Skeletal muscle satellite cell (primary cell): ENCODE measurements around the gene HCLS1. TPM values are rescaled to one million over a fixed set of nuclear protein-coding genes. Genes with fewer than 3 reads are reported as not detected.
"Not testable (repeated sequence)": the region's sequence is repeated elsewhere in the genome, so short reads cannot be mapped to it uniquely, and the experiment has no call there.

Experiments
- H3K27me3 ChIP-seq: 2 replicates; pipeline ENCODE4 v1.7.0; 2013; ENCODE audit warnings: low read length; ENCODE audit not compliant: control insufficient read depth, insufficient read depth
- H3K36me3 ChIP-seq: 2 replicates; pipeline ENCODE4 v1.7.0; 2013; ENCODE audit warnings: mild to moderate bottlenecking, control low read depth, low read length; ENCODE audit not compliant: insufficient read depth
- H3K4me1 ChIP-seq: 2 replicates; pipeline ENCODE4 v1.7.0; 2013; ENCODE audit warnings: low read length; ENCODE audit not compliant: control insufficient read depth, insufficient read depth
- H3K4me2 ChIP-seq: 2 replicates; pipeline ENCODE4 v1.7.0; 2013; ENCODE audit warnings: mild to moderate bottlenecking, low read length
- H3K4me3 ChIP-seq: 2 replicates; pipeline ENCODE4 v1.7.0; 2013; ENCODE audit warnings: low read length
- H3K9ac ChIP-seq: 2 replicates; pipeline ENCODE4 v1.7.0; 2013; ENCODE audit warnings: mild to moderate bottlenecking, low read depth, low read length, moderate library complexity
- H3K9me3 ChIP-seq: replicated peaks from 2 replicates; pipeline ENCODE4 v1.7.0; 2013; ENCODE audit warnings: mild to moderate bottlenecking, control low read depth, low read length
- total RNA-seq: library from RNA; depleted of rRNA; stranded (reverse); fragments of >200 nt; gene quantifications from 2 replicates; pipeline ENCODE4 v1.2.3, GENCODE V29; 2012; rRNA removed

HCLS1 gene
- 2.0 and 4.3 TPM in 2 replicates for total RNA-seq

DNA sequence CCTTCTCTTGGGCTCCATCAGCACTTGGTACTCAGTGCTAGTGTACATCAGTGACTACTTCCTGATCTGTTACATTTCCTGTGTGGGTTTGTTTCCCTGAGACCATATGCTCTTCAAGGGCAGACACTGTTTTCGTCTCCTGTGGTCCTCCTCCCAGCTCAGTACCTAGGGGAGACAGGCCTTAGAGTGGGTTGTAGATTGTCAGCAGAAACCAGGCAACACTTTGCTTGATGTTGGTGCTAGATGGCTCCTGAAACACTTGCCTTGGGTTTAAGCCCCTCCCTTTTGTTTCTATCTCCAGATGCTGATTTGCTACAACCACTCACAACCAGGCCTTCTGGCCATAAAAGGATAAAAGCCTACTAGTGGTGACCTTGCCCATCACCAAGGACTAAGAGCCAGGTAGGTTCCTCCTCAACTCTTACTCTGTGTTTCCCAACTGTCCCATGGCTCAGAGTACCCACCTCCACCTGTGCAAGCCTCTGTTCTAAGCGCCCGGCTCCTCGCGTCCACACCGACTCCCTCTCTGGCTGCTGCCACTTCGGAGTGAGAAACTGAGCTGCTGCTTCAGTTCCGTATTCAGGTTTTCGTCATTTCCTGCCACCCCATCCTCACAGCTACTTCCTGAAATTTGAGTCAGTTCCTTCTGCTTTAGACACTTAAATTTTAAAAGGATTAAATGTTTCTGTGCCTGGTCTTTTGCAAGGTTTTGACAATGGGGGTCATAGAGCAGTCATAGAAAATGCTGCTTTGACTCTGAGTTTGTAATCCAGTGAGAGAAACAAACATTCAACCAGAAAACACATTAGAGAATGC, at the start of gene HCLS1:
Gene HCLS1 (minus strand): TSS at position 548 of the 816 bp plus-strand sequence. CDS start 2,556 bp downstream, outside the sequence.
- H3K4me1 ChIP-seq: no peaks in the 10 kb centered on the region
- H3K4me3 ChIP-seq: no peak within 1 kb of the TSS
- no peaks in the 10 kb centered on the region for H3K27me3 ChIP-seq
- no peak within 1 kb of the TSS for H3K4me2 ChIP-seq
- H3K9ac ChIP-seq: no peak within 1 kb of the TSS
- peaks cover 39% of the 10 kb centered on the region for H3K36me3 ChIP-seq
- H3K9me3 ChIP-seq: no peaks in the 10 kb centered on the region

- Histone ChIP-seq H3K9ac (no peak overlapping the region), H3K27me3 (no peaks in the 10 kb centered on the region), H3K4me1 (no peaks in the 10 kb centered on the region), H3K9me3 (no peaks in the 10 kb centered on the region), H3K4me2 (no peak overlapping the region), H3K4me3 (no peak overlapping the region), H3K36me3 (peaks cover 27% of the 10 kb centered on the region)
Measured at GRCh38 chr3:121710347-121710746, 49.6 kb upstream of the HCLS1 start.

- H3K4me2 ChIP-seq: no peak overlapping the region
- H3K9ac ChIP-seq: no peak overlapping the region
- H3K36me3 ChIP-seq: peaks cover 10% of the 10 kb centered on the region
- H3K9me3 ChIP-seq: no peaks in the 10 kb centered on the region
- H3K4me3 ChIP-seq: no peak overlapping the region
- no peaks in the 10 kb centered on the region for H3K27me3 ChIP-seq
- H3K4me1 ChIP-seq: no peaks in the 10 kb centered on the region
Measured at GRCh38 chr3:121707531-121708273, 47.0 kb upstream of the HCLS1 start.

- Histone ChIP-seq H3K4me1 (no peaks in the 10 kb centered on the region), H3K9ac (no peak overlapping the region), H3K4me3 (no peak overlapping the region), H3K4me2 (no peak overlapping the region), H3K36me3 (peaks cover 25% of the 10 kb centered on the region), H3K9me3 (no peaks in the 10 kb centered on the region), H3K27me3 (no peaks in the 10 kb centered on the region)
Measured at GRCh38 chr3:121705541-121705940, 44.8 kb upstream of the HCLS1 start.

DNA sequence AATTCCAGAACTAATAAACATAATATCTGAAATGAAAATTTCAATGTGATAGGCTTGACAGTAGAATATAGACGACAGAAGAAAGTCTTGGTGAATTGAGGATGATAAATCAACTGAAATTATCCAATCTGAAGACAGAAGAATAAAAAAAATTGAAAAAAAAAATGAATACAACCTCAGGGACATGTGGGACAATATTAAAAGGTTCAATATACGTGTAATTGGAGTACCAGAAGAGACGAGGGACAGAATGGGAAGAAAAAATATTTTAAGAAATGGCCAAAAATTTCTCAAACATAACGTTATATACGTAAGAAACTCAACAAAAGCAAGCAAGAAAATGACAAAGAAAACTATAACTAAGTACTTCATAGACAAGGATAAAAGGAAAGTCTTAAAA, 43.3 kb upstream of the HCLS1 start:
- Histone ChIP-seq H3K4me1 (no peaks in the 10 kb centered on the region), H3K9me3 (no peaks in the 10 kb centered on the region), H3K9ac (no peak overlapping the region), H3K4me3 (no peak overlapping the region), H3K36me3 (peaks cover 28% of the 10 kb centered on the region), H3K4me2 (no peak overlapping the region), H3K27me3 (no peaks in the 10 kb centered on the region)

DNA sequence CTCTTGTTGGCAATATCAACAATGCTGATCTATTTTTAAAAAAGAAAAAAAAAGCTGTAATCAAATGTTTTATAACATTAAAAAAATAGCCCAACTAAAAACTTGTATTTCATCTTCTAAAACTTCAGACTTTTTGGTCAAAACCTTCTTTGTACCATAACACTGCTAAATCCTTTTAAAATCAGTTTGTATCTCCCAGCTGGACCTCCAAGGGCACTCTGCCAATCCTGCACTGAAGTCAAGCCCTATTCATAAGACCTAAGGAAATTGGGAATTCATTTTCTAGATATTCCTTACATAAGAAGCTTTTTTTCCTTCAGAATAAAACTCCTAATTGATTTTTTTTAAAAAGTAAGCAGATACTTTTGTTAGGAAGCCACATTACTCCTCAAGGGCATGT, 38.2 kb upstream of the HCLS1 start:
- no peaks in the 10 kb centered on the region for H3K4me1 ChIP-seq
- H3K4me3 ChIP-seq: no peak overlapping the region
- H3K36me3 ChIP-seq: peaks cover 63% of the 10 kb centered on the region
- H3K9me3 ChIP-seq: no peaks in the 10 kb centered on the region
- H3K9ac ChIP-seq: no peak overlapping the region
- no peak overlapping the region for H3K4me2 ChIP-seq
- H3K27me3 ChIP-seq: no peaks in the 10 kb centered on the region

DNA sequence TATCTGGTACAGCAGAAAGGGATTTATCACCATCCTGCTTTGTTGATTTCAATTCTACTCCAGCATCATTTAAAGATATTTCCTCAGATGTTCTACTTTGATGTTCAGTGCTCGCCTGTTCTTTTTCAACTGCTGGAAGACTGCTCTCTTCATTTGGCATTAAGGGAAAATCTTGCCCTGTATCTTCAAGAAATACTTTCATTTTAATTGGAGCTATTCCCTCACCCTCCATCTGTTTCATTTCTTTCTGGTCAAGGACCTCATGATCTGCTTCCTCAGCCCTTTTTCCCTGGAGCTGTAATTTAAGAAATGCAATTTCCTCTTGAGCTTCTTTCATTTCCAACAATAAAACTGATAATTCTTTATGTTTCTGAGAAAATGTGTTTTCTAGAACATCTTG, 37.8 kb upstream of the HCLS1 start:
- H3K36me3 ChIP-seq: peaks cover 66% of the 10 kb centered on the region
- H3K9ac ChIP-seq: no peak overlapping the region
- no peaks in the 10 kb centered on the region for H3K4me1 ChIP-seq
- no peaks in the 10 kb centered on the region for H3K27me3 ChIP-seq
- H3K4me2 ChIP-seq: no peak overlapping the region
- H3K9me3 ChIP-seq: no peaks in the 10 kb centered on the region
- H3K4me3 ChIP-seq: no peak overlapping the region

DNA sequence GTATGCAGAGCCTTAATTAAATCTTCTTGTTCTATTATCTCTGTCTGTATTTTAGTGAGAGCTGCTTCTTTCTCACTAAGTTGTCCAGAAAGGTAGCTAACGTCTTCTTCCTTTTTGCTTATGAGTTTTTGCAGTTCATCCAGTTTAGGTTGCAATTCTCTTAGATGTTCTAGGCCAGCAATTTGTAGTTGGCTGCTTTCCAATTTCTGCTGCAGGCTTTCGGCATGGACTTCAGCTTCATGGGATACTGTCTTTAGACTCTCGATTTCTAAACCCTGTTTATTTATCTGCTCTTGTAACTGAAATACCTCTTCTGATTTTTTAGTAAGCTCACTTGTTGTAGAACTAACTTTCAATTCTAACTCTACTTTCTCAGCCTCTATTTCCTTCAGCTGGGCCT, 35.5 kb upstream of the HCLS1 start:
- peaks cover 72% of the 10 kb centered on the region for H3K36me3 ChIP-seq

GRCh38 chr3:121692010-121692699, 31.5 kb upstream of the HCLS1 start:
- Histone ChIP-seq H3K36me3 (peaks cover 58% of the 10 kb centered on the region), H3K4me2 (no peak overlapping the region), H3K9ac (no peak overlapping the region), H3K4me3 (no peak overlapping the region), H3K27me3 (no peaks in the 10 kb centered on the region), H3K9me3 (no peaks in the 10 kb centered on the region), H3K4me1 (no peaks in the 10 kb centered on the region)

More for the DNA sequence above, 35.5 kb upstream of the HCLS1 start:
- H3K4me2 ChIP-seq: no peak overlapping the region
- H3K4me3 ChIP-seq: no peak overlapping the region
- H3K9me3 ChIP-seq: no peaks in the 10 kb centered on the region
- H3K27me3 ChIP-seq: no peaks in the 10 kb centered on the region
- no peak overlapping the region for H3K9ac ChIP-seq
- H3K4me1 ChIP-seq: no peaks in the 10 kb centered on the region

GRCh38 chr3:121690777-121691405, 30.2 kb upstream of the HCLS1 start:
- H3K4me3 ChIP-seq: no peak overlapping the region
- no peaks in the 10 kb centered on the region for H3K4me1 ChIP-seq
- H3K9ac ChIP-seq: no peak overlapping the region
- peaks cover 46% of the 10 kb centered on the region for H3K36me3 ChIP-seq
- no peaks in the 10 kb centered on the region for H3K27me3 ChIP-seq
- no peak overlapping the region for H3K4me2 ChIP-seq
- no peaks in the 10 kb centered on the region for H3K9me3 ChIP-seq

DNA sequence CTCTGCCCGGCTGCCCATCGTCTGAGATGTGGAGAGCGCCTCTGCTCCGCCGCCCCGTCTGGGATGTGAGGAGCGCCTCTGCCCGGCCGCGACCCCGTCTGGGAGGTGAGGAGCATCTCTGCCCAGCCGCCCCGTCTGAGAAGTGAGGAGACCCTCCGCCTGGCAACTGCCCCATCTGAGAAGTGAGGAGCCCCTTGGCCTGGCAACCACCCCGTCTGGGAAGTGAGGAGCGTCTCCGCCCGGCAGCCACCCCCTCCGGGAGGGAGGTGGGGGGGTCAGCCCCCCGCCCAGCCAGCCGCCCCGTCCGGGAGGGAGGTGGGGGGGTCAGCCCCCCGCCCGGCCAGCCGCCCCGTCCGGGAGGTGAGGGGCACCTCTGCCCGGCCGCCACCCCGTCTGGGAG, 28.0 kb upstream of the HCLS1 start:
- not testable (repeated sequence) for H3K27me3 ChIP-seq, H3K4me3 ChIP-seq, H3K9ac ChIP-seq, H3K4me2 ChIP-seq, H3K9me3 ChIP-seq, H3K4me1 ChIP-seq
- peaks cover 37% of the 10 kb centered on the region for H3K36me3 ChIP-seq
